Adipocyte (in vitro differentiated cells): ENCODE measurements around the gene NF1.
"Not testable (repeated sequence)": the region's sequence is repeated elsewhere in the genome, so short reads cannot be mapped to it uniquely, and the experiment has no call there.

Experiments used
- DNase-seq: peaks from one replicate; pipeline ENCODE4 v3.0.0-alpha.2; 2015; ENCODE audit warnings: low read depth
- H3K27me3 ChIP-seq: replicated peaks from 2 replicates; pipeline ENCODE4 v1.7.0; 2013; ENCODE audit warnings: mild to moderate bottlenecking, low read length, moderate library complexity; ENCODE audit not compliant: control insufficient read depth, insufficient read depth
- H3K36me3 ChIP-seq: 2 replicates; pipeline ENCODE4 v1.7.0; 2013; ENCODE audit warnings: low read length, mild to moderate bottlenecking, moderate library complexity; ENCODE audit not compliant: control insufficient read depth, insufficient read depth, severe bottlenecking
- H3K4me1 ChIP-seq: 2 replicates; pipeline ENCODE4 v1.7.0; 2013; ENCODE audit warnings: mild to moderate bottlenecking, low read length, moderate library complexity; ENCODE audit not compliant: control insufficient read depth, insufficient read depth
- H3K4me3 ChIP-seq: 2 replicates; pipeline ENCODE4 v1.7.0; 2013; ENCODE audit warnings: mild to moderate bottlenecking, low read length, moderate library complexity
- H3K9ac ChIP-seq: 2 replicates; pipeline ENCODE4 v1.7.0; 2013; ENCODE audit warnings: mild to moderate bottlenecking, low read length, moderate library complexity
- H3K9me3 ChIP-seq: 2 replicates; pipeline ENCODE4 v1.7.0; 2013; ENCODE audit warnings: mild to moderate bottlenecking, low read length, moderate library complexity; ENCODE audit not compliant: control insufficient read depth

NF1 gene

DNA sequence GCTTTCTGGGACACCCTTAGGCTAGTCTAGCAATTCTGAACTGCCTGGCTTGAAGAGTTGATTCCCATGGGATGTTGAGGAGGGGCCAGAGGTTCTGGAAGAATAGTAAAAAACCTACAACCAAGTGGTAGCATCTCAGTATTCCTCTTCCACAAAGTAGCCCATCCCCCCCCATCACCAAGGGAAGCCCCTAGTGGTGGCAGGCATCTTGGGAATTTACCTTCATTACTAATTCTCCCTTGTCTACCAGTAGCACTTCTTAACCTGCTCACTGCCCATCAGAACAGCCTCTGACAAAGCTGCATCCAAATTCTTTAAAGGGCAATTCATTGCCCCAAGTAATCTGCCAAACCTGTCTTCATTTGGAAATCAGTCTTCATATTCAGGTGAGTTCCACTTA is 283.9 kb downstream of the NF1 start:
- Histone ChIP-seq H3K36me3 (peaks cover 20% of the 10 kb centered on the region), H3K4me1 (peaks cover 6% of the 10 kb centered on the region)
- DNase-seq, result no peak

DNA sequence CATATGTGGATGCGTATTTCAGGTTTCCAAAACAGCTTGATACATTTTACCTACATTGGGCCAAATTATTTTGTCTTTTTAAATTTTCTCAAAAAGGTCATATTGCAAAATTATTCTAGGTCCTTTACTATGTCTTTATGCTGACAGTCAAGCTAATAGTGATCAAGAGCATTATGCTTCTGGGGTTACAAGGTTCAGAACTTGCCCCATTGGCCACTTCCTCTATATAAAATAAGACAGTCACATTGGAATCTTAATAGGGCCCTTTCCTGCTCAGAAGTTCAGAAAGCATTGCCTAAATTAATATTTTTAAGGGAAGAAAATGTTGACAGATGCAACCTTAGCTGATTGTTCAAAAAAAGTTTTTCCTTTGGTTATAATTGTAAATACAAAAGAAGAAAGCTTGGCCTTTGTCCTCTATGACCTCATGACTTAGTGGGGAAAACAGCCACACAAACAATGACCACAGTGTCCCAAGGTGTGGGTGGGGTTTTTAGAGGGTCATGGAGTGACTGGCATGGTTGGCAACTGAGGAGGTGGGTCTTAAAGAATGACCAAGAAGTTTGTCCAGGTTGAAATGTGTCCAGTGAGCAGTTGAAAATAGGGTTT is 284.9 kb downstream of the NF1 start:
- Histone ChIP-seq H3K4me3 (no peak overlapping the region), H3K9ac (no peak overlapping the region), H3K36me3 (peaks cover 11% of the 10 kb centered on the region), H3K27me3 (no peaks in the 10 kb centered on the region), H3K9me3 (no peaks in the 10 kb centered on the region), H3K4me1 (peaks cover 6% of the 10 kb centered on the region)
- DNase-seq, result no peak

More for the DNA sequence above, 283.9 kb downstream of the NF1 start:
- Histone ChIP-seq H3K9me3 (no peaks in the 10 kb centered on the region), H3K27me3 (no peaks in the 10 kb centered on the region), H3K9ac (no peak overlapping the region), H3K4me3 (no peak overlapping the region)

DNA sequence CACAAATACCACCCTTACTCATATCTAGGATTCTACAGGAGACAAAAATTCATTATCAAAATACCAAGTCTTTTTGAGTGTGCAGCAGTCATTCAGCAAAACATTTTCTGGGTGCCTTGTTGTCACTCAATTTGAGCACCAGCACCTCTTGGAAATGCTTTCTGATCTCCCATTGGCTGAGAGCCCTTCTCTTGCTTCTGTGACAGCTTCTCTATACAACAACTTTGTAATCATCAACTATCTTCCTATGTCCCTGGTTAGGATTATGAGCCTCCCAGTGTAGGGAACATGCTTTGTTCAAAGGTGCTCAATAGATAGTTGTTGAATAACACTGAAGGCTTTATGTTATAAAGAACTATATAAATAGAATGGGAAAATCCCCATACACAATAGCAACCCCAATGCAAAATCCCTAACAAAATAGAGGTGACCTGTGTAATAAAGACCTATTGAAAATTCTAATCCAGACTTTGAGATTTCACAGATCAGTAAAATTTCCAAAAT is 286.4 kb downstream of the NF1 start:
- H3K9ac ChIP-seq, result no peak overlapping the region
- H3K9me3 ChIP-seq, result no peaks in the 10 kb centered on the region
- H3K4me1 ChIP-seq, result peaks cover 6% of the 10 kb centered on the region
- H3K36me3 ChIP-seq, result peaks cover 11% of the 10 kb centered on the region
- H3K27me3 ChIP-seq, result no peaks in the 10 kb centered on the region
- no peak overlapping the region for H3K4me3 ChIP-seq
- no peak for DNase-seq

DNA sequence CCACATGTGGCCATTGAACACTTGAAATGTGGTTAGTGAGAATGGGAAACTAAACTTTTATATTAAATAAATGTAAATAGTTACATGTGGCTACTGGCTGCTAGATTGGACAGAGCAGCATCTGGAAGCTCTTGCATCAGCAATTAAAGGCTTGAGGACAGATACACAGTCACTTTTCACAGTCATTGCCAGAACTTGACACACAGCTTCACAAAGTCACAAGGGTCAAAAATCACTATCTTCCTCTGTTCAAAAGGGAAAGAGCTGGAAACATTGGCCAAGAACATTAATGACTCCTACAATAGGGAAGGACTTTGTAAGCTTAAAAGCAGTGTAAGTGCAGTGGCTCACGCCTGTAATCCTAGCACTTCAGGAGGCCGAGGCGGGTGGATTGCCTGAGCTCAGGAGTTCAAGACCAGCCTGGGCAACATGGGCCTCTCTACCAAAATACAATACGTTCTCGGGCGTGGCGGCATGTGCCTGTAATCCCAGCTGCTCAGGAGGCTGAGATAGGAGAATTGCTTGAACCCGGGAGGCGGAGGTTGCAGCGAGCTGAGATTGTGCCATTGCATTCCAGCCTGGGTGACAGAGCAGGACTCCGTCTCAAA is 288.0 kb downstream of the NF1 start:
- peaks cover 11% of the 10 kb centered on the region for H3K36me3 ChIP-seq
- not testable (repeated sequence) for H3K4me3 ChIP-seq, H3K27me3 ChIP-seq, DNase-seq, H3K9me3 ChIP-seq, H3K4me1 ChIP-seq, H3K9ac ChIP-seq

DNA sequence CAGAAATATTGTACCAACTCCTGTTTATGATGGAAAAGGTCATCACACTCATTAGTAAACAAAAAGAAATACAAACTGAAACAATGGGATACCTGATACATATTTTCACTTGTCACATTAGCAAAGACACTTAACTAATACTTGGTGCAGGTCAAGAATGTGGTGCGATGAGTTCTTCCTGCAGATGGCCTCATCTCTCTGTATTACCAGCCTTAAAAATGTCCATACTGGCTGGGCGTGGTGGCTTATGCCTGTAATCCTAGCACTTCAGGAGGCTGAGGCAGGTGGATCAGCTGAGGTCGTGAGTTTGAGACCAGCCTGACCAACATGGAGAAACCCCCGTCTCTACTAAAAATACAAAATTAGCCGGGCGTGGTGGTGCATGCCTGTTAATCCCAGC is 288.7 kb downstream of the NF1 start:
- H3K4me3 ChIP-seq, DNase-seq, H3K27me3 ChIP-seq, H3K9ac ChIP-seq, H3K9me3 ChIP-seq, H3K4me1 ChIP-seq: not testable (repeated sequence)
- H3K36me3 ChIP-seq, result peaks cover 11% of the 10 kb centered on the region

DNA sequence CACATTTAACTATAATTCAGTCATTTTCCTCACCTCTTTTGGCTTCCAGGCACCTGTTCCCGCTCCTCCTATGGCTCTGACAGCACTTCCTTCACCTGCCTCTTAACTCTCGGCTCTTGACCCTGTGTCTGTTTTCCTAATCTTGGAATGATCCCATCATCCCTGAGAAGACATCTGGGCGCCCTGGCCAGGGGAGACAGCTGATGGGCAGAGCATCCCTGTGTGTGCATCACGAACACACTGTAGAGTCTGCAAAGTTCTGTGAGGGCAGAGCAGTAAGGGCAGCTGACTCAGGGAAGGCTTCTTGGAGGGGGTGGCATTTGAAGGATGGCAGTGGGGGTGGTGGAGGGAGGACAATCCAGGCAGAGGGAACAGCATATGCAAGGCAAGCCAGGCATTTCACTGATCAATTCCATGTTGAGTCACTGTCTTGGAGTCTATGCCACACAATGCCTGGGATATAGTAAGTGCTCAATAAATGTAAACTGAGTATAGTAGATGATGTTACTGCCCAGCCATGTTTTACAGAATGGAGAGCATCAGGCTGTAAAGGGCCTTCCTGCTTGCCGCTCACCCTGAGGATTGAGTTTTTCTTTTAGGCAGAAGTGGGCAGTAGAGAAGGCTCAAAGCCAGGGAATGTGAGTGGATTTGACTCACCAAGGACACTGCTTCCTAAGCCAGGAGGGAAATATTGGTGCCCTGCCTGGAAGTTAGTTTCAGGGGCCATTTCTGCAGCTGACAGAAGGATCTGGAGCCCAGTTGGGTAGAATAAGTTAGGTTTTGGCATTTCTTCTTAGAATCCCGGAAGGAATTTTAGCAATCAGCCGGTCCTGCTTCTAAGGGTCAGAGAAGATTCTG is 290.9 kb downstream of the NF1 start:
- peaks cover 13% of the 10 kb centered on the region for H3K27me3 ChIP-seq
- H3K36me3 ChIP-seq, result peaks cover 8% of the 10 kb centered on the region
- no peak overlapping the region for H3K4me3 ChIP-seq
- no peak overlapping the region for H3K9ac ChIP-seq
- H3K4me1 ChIP-seq, result peaks cover 3% of the 10 kb centered on the region
- no peak for DNase-seq
- no peaks in the 10 kb centered on the region for H3K9me3 ChIP-seq

DNA sequence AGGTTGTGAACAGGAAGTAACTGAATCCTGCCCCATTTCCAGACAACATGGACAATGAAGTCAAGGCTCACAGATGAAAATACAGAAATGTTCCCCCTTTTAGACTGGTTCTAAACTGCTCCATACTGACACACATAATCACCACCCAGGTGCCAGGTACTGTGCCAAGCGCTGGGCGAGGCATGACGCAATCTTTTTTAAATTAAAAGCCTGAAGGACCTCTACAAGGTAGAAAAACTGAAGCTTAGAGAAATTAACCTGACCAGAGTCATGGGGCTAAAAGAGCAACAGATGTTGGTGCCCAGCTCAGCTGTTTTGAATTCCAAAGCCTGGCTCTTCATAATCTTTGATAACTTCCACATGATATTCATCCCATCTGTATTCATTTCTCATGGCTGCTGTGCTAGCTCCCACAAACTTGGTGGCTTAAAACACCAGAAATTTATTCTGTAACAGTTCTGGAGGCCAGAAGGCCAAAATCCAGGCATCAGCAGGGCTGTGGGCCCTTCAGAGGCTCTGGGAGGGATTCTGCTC is 291.8 kb downstream of the NF1 start:
- Histone ChIP-seq H3K36me3 (peaks cover 8% of the 10 kb centered on the region), H3K4me1 (peaks cover 3% of the 10 kb centered on the region), H3K9me3 (no peaks in the 10 kb centered on the region), H3K27me3 (peaks cover 18% of the 10 kb centered on the region), H3K4me3 (no peak overlapping the region), H3K9ac (no peak overlapping the region)
- DNase-seq, result no peak

DNA sequence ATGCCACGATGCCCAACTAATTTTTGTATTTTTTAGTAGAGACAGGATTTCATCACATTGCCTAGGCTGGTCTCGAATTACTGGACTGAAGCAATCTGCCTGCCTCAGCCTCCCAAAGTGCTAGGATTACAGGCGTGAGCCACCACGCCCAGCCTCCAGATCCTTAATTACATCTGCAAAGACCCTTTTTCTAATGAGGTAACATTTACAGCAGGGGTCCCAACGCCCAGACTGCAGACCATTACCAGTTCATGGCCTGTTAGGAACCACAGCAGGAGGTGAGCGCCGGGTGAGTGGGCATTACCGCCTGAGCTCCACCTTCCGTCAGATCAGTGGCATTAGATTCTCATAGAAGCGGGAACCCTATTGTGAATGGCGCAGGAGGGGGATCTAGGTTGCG is 292.7 kb downstream of the NF1 start:
- Histone ChIP-seq H3K9ac (no peak overlapping the region), H3K4me1 (peaks cover 3% of the 10 kb centered on the region), H3K9me3 (no peaks in the 10 kb centered on the region), H3K4me3 (no peak overlapping the region), H3K36me3 (peaks cover 2% of the 10 kb centered on the region), H3K27me3 (peaks cover 22% of the 10 kb centered on the region)
- DNase-seq, result peak; percentile 22

DNA sequence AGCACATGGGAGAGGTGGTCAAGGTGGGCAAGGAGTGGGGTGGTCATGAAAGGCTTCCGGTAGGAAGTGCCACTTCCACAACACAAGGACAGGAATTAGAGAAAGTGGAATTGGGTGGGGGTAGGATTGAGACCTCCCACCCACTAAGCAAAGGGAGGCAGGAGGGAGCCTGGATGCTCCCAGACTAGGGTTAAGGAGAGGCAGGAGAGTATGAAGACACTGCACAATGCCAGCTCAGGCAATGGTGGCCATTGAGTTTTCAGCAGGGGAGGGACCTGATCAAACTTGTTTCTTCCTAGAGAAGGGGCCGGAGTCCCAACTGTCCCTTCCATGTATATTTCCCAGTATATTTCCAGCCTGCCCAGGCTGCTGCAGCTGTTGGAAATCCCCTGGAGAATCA is 293.6 kb downstream of the NF1 start:
- H3K27me3 ChIP-seq, result peaks cover 30% of the 10 kb centered on the region
- H3K9ac ChIP-seq, result no peak overlapping the region
- no peak overlapping the region for H3K4me3 ChIP-seq
- no peaks in the 10 kb centered on the region for H3K36me3 ChIP-seq
- H3K4me1 ChIP-seq, result no peaks in the 10 kb centered on the region
- H3K9me3 ChIP-seq, result no peaks in the 10 kb centered on the region
- no peak for DNase-seq

DNA sequence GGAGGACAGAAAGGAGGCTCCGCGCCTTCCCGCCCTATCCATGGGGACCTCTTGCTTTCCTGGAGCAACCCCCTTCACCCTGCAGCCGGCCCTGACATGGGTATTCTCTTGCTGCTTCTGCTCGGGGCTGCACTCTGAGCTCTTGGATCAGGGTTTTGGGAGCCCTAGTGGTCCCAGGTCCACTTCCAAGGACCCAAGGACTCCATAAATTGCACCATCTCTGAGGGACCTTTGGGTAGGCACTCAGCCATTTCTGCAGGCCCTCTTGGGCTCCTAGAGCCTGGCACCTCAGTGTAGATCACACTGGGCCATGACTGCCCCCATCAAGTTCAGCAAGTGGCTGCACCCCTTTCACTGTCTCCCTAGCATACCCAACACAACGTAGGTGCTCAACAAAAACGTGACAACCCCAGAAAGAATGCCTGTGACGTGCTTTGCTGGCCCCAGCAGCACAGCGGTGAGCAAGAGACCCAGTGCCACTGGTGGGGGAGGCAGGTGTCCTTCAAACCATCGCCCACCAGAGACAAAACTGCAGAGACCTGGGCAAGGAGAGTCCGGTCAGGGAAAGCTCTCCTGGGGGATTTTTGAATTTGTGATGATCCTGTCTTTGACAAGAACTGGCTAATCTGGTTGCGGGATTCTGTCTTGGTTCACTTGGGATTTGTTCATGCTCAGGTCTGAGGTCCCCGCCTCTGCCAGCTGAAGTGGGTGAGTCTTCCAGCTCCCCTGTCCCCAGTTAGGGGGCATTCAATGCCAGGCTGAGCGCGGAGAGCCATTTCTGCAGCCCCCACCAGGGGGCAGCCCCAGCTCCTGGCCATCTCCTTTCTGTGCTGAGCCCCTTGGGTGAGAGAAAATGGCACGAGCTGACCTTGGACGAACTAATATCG is 294.2 kb downstream of the NF1 start:
- peaks cover 33% of the 10 kb centered on the region for H3K27me3 ChIP-seq
- no peak overlapping the region for H3K9ac ChIP-seq
- no peaks in the 10 kb centered on the region for H3K36me3 ChIP-seq
- no peaks in the 10 kb centered on the region for H3K9me3 ChIP-seq
- H3K4me3 ChIP-seq, result no peak overlapping the region
- peak; percentile 48 for DNase-seq
- no peaks in the 10 kb centered on the region for H3K4me1 ChIP-seq
